ENCODE results near the gene BAAT.

DNA sequence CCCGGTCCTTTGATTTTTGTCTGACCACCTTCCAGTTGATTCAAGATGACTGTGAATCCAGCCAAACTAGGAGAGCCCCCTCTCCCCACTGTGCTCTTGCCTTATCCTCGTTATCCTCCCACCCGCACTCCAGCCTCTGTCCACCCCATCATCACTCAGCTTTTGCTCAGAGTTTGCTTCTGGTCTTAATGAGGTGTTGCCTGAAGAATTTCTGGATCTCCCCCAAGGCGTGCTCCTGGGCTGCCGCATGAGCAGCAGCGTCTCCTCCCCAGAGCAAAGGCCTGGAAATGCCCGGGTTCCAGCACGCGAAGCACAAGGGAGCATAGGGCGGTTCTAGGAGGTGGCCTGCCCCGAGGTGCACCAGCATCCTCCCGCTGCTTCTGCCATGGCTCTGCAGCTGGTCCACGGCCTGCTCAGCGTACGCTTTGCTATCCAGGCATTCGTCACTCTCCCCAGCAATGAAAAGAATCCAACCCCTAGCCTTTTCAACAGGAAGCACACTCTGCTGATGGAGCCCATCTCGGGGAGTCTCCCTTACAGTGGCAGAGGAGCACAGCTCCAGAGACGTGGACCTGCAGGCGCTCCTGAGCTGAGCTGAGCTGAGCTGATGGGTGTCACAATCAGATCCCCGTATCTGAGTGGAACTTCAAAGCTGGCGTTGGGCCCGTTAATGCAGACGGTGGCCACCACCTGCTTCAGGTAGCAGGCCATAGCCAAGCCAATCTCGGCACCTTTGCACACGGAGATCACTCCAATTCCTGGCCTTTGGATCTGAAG, 50.7 kb downstream of the BAAT start:
- TF ChIP-seq CTCF (conservative IDR thresholded peaks at IDR 0.05) (no peak), EZH2 (IDR thresholded peaks at IDR 0.05; ENCODE audit: low read depth) (no peak)
